CD14-positive monocyte (primary cell): Measurements from ENCODE around the gene SLC44A2. TPM values are rescaled to one million over a fixed set of nuclear protein-coding genes. Genes with fewer than 3 reads are reported as not detected.

Experiments
- DNase-seq, 3 donors: peaks; one replicate each; pipeline ENCODE4 v3.0.0-alpha.2; 2011 to 2022
- H2AFZ ChIP-seq: 2 replicates; pipeline ENCODE4 v1.6.0; 2012; ENCODE audit warnings: mild to moderate bottlenecking, low read depth, low read length, inconsistent platforms; ENCODE audit not compliant: insufficient read depth, poor library complexity, severe bottlenecking
- H3K27ac ChIP-seq, 2 donors: 1 replicate in 1 of 2; 2 replicates in 1 of 2; pipeline ENCODE4 v1.5.1; 2012 to 2013; ENCODE audit warnings: low read length in 2 of 2, control low read depth in 1 of 2, inconsistent platforms in 1 of 2, low read depth in 1 of 2, mild to moderate bottlenecking in 1 of 2
- H3K27me3 ChIP-seq, 2 donors: one replicate each; pipeline versions ENCODE4 v1.6.0 to v1.6.1; 2011 to 2013; ENCODE audit warnings: low read length in 2 of 2; ENCODE audit not compliant: control insufficient read depth in 2 of 2, insufficient read depth in 2 of 2
- H3K36me3 ChIP-seq, 2 donors: replicated peaks in 1 of 2; 1 replicate in 1 of 2; 2 replicates in 1 of 2; pipeline versions ENCODE4 v1.5.1 to v1.6.1; 2012 to 2013; ENCODE audit warnings: low read length in 2 of 2, control low read depth in 1 of 2, inconsistent platforms in 1 of 2, mild to moderate bottlenecking in 1 of 2; ENCODE audit not compliant: insufficient read depth in 2 of 2, control insufficient read depth in 1 of 2
- H3K4me1 ChIP-seq, 2 donors: 1 replicate in 1 of 2; 2 replicates in 1 of 2; pipeline versions ENCODE4 v1.5.1 to v1.6.1; 2012 to 2013; ENCODE audit warnings: low read length in 2 of 2, control low read depth in 1 of 2, inconsistent platforms in 1 of 2, mild to moderate bottlenecking in 1 of 2, moderate library complexity in 1 of 2; ENCODE audit not compliant: insufficient read depth in 2 of 2, control insufficient read depth in 1 of 2
- H3K4me2 ChIP-seq: replicated peaks from 2 replicates; pipeline ENCODE3; 2012; ENCODE audit warnings: low read length, moderate library complexity, mild to moderate bottlenecking; ENCODE audit not compliant: poor library complexity, severe bottlenecking; ENCODE audit errors: extremely low read depth
- H3K4me3 ChIP-seq, 3 experiments: fragments of 200-600 bp in 1 of 3; sonication (generic) in 1 of 3; replicated peaks in 1 of 3; 1 replicate in 2 of 3; 2 replicates in 1 of 3; pipeline ENCODE4 v1.5.1; 2011 to 2013; ENCODE audit warnings: low read length in 3 of 3, mild to moderate bottlenecking in 3 of 3, control low read depth in 2 of 3, low read depth in 2 of 3, inconsistent platforms in 1 of 3, moderate library complexity in 1 of 3
- H3K79me2 ChIP-seq: 2 replicates; pipeline ENCODE4 v1.6.0; 2012; ENCODE audit warnings: mild to moderate bottlenecking, control low read depth, inconsistent platforms, low read length, moderate library complexity; ENCODE audit not compliant: insufficient read depth
- H3K9ac ChIP-seq: 2 replicates; pipeline ENCODE4 v1.6.0; 2017; ENCODE audit warnings: low read length, mild to moderate bottlenecking; ENCODE audit not compliant: insufficient read depth, poor library complexity, severe bottlenecking
- H3K9me3 ChIP-seq, 2 donors: replicated peaks in 1 of 2; 1 replicate in 1 of 2; 2 replicates in 1 of 2; pipeline versions ENCODE4 v1.5.1 to v1.6.1; 2012 to 2013; ENCODE audit warnings: low read length in 2 of 2, control low read depth in 1 of 2; ENCODE audit not compliant: control insufficient read depth in 1 of 2, insufficient read depth in 1 of 2
- H4K20me1 ChIP-seq: 2 replicates; pipeline ENCODE4 v1.6.0; 2012; ENCODE audit warnings: mild to moderate bottlenecking, low read length, control low read depth, moderate library complexity; ENCODE audit not compliant: insufficient read depth
- H3K27ac Mint-ChIP-seq, 7 donors: one replicate each; pipeline ENCODE4 v1.8.0; 2020; ENCODE audit warnings: mild to moderate bottlenecking in 7 of 7, mixed read lengths in 7 of 7, moderate library complexity in 6 of 7, inconsistent platforms in 2 of 7
- H3K27me3 Mint-ChIP-seq, 3 donors: one replicate each; pipeline ENCODE4 v1.8.0; 2021 to 2022; ENCODE audit warnings: low read depth in 3 of 3, mild to moderate bottlenecking in 3 of 3, mixed read lengths in 3 of 3, moderate library complexity in 3 of 3, inconsistent platforms in 1 of 3
- H3K36me3 Mint-ChIP-seq, 2 donors: one replicate each; pipeline ENCODE4 v1.8.0; 2020; ENCODE audit warnings: mixed read lengths in 2 of 2, inconsistent platforms in 1 of 2, mild to moderate bottlenecking in 1 of 2
- H3K4me1 Mint-ChIP-seq: one replicate; pipeline ENCODE4 v1.8.0; 2020; ENCODE audit warnings: mild to moderate bottlenecking, mixed read lengths
- H3K4me3 Mint-ChIP-seq, 2 donors: one replicate each; pipeline ENCODE4 v1.8.0; 2020; ENCODE audit warnings: mild to moderate bottlenecking in 2 of 2, mixed read lengths in 2 of 2, moderate library complexity in 1 of 2
- H3K9me3 Mint-ChIP-seq, 7 donors: one replicate each; pipeline ENCODE4 v1.8.0; 2020 to 2022; ENCODE audit warnings: mixed read lengths in 7 of 7, mild to moderate bottlenecking in 6 of 7, moderate library complexity in 6 of 7, inconsistent platforms in 2 of 7
- CTCF ChIP-seq: fragments of 200-600 bp; IDR thresholded peaks from one replicate; pipeline ENCODE4 v1.8.0; 2022; ENCODE audit warnings: antibody characterized with exemption, mild to moderate bottlenecking
- WGBS: methylation state at CpG from one replicate; pipeline ENCODE4 v1.1.5; 2013; ENCODE audit warnings: missing lambda C conversion rate; ENCODE audit not compliant: insufficient coverage; 5-methylcytosine and 5-hydroxymethylcytosine counted together
- intact Hi-C, 2 donors: fragments of 100-400 bp; cut with micrococcal nuclease; formaldehyde crosslinking; loops; one replicate each; pipeline versions ENCODE4 v1.15.0 to v1.15.1; 2023
- polyA plus RNA-seq, 3 donors: library from polyadenylated mRNA; depleted of rRNA in 1 of 3; unstranded in 2 of 3; stranded (reverse) in 1 of 3; fragments of 300-500 nt in 2 of 3; fragments of >200 nt in 1 of 3; fragmentation: Illumina TruSeq in 2 of 3; gene quantifications; 1 replicate in 2 of 3; 2 replicates in 1 of 3; pipeline ENCODE4 v1.2.3, GENCODE V29; 2012 to 2021

The SLC44A2 gene
- polyA plus RNA-seq, 3 donors = 43.5 to 95.9 (median 69.4) TPM

- peaks cover 10% of the 10 kb centered on the region in 2 donors for H3K4me1 ChIP-seq
Measured at GRCh38 chr19:10618846-10619245, 6.5 kb upstream of the SLC44A2 start.

GRCh38 chr19:10620786-10621185 lies 4.6 kb upstream of the SLC44A2 start:
- Histone ChIP-seq H2AFZ (no peak overlapping the region), H3K4me2 (no peak overlapping the region), H3K9me3 (no peaks in the 10 kb centered on the region), H3K27ac (no peak overlapping the region), H3K27me3 (no peaks in the 10 kb centered on the region), H3K79me2 (no peaks in the 10 kb centered on the region), H3K36me3 (no peaks in the 10 kb centered on the region), H3K9ac (peak overlapping the region; percentile 15), H4K20me1 (peaks cover 85% of the 10 kb centered on the region), H3K4me1 (peaks cover 1 to 8% of the 10 kb centered on the region in 2 donors), H3K4me3 (no peak overlapping the region)
- TF ChIP-seq CTCF = no peak
- Mint-ChIP-seq H3K27me3 (peaks cover 0 to 8% (median 3%) of the 10 kb centered on the region in 3 donors), H3K4me3 (no peak overlapping the region), H3K4me1 (peaks cover 16% of the 10 kb centered on the region), H3K9me3 (no peaks in the 10 kb centered on the region), H3K36me3 (peaks cover 12 to 18% of the 10 kb centered on the region in 2 donors), H3K27ac (peak overlapping the region in 1 of 7 donors; percentile 77)
- WGBS = 83% methylated on average over 1 of the region's 4 CpGs
- intact Hi-C loops = no loop called here
- DNase-seq = no peak

More at GRCh38 chr19:10618846-10619245, 6.5 kb upstream of the SLC44A2 start:
- peaks cover 14% of the 10 kb centered on the region for H3K4me1 Mint-ChIP-seq
- Histone ChIP-seq H3K4me2 (no peak overlapping the region), H3K9me3 (no peaks in the 10 kb centered on the region), H3K4me3 (no peak overlapping the region), H4K20me1 (peaks cover 86% of the 10 kb centered on the region), H3K27me3 (no peaks in the 10 kb centered on the region), H3K9ac (no peak overlapping the region), H2AFZ (no peak overlapping the region), H3K79me2 (no peaks in the 10 kb centered on the region), H3K36me3 (no peaks in the 10 kb centered on the region), H3K27ac (no peak overlapping the region)
- no peak for TF ChIP-seq CTCF
- H3K27ac Mint-ChIP-seq = no peak overlapping the region
- DNase-seq = no peak
- no peaks in the 10 kb centered on the region for H3K9me3 Mint-ChIP-seq
- no peak overlapping the region for H3K4me3 Mint-ChIP-seq
- H3K36me3 Mint-ChIP-seq = peaks cover 12 to 17% of the 10 kb centered on the region in 2 donors
- intact Hi-C loops = no loop called here
- H3K27me3 Mint-ChIP-seq = peaks cover 0 to 3% (median 1%) of the 10 kb centered on the region in 3 donors
- 93% methylated on average over 4 of the region's 8 CpGs for WGBS
